ENCODE data around the gene ZNF518A.

Gene ZNF518A, protein sequence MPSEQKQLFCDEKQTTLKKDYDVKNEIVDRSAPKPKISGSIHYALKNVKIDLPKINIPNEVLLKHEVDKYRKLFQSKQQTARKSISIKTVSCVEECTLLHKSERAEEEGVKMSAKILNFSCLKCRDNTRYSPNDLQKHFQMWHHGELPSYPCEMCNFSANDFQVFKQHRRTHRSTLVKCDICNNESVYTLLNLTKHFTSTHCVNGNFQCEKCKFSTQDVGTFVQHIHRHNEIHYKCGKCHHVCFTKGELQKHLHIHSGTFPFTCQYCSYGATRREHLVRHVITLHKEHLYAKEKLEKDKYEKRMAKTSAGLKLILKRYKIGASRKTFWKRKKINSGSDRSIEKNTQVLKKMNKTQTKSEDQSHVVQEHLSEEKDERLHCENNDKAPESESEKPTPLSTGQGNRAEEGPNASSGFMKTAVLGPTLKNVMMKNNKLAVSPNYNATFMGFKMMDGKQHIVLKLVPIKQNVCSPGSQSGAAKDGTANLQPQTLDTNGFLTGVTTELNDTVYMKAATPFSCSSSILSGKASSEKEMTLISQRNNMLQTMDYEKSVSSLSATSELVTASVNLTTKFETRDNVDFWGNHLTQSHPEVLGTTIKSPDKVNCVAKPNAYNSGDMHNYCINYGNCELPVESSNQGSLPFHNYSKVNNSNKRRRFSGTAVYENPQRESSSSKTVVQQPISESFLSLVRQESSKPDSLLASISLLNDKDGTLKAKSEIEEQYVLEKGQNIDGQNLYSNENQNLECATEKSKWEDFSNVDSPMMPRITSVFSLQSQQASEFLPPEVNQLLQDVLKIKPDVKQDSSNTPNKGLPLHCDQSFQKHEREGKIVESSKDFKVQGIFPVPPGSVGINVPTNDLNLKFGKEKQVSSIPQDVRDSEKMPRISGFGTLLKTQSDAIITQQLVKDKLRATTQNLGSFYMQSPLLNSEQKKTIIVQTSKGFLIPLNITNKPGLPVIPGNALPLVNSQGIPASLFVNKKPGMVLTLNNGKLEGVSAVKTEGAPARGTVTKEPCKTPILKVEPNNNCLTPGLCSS (N-terminal part only)

DNA sequence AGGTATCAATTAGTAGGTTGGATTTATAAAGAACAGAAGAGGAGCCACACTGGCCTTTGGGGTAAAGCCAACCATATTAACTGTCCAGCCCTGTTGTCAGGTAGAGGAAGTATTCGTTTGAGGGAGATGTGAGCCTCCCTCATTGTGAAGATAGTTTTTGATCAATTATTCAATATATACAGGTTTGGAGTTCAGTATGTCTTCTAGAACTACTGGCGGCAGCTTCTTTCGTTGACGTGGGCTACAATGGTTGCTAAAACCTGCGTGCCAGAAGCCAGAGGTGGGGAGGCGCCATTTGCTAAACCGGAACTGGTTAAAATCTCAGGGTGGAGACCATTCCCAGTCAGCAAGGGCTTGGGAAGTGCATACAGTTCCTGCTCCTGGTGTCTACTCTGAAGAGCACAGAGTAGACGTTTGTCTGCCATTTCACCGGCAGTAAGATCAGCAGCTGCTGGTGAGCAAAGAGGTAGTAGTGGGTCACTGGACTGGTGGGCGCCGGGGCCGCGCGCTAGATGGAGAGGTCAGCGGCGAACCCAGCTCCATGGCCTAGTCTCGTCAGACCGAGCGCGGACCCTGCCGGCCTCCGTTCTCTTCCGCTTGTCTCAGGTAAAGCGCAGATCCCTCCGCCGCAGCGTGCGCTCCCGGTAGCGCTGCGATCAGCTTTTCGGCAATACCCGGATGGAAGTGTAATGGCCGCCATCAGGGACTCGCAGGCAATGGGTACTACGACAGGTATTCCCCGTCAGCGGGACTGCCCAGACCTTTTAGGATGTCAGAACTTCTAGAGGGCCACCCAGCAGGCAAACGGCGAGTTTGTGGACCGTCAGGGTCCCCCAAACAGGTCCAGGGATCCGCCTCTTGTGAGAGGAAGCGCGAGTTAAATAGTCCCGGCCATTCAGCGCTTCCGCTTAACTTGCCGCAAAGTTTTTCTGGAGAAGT is at the start of gene ZNF518A:
Gene ZNF518A, plus strand, starts transcription at position 911 of the 939 bp plus-strand sequence. CDS start 26,026 bp downstream, outside the sequence.
- H3K36me3 ChIP-seq (ENCODE audit: control insufficient read depth, insufficient read depth, low read length) = no peaks in the 10 kb centered on the region

DNA sequence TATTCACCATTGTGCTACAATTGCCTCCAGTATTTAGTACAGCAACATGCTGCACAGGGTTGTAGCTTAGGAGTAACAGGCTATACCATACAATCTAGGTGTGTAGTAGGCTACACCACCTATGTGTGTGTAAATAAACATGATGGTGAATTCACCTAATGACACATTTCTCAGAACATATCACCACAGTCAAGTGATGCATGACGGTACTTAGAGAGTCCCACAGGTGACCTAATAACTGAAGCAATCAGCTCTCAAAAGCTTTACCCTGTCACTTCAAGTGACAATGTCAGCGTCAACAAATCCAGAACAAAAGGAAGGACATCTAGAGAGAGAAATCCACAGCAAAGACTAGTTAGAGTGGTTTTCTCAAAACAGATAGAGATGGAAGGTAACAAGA is 47.9 kb upstream of the ZNF518A start:
- no peaks in the 10 kb centered on the region for H3K27me3 ChIP-seq (ENCODE audit: control insufficient read depth, insufficient read depth, low read length)
- no peak overlapping the region for H3K4me3 ChIP-seq (ENCODE audit: low read length)
- H3K36me3 ChIP-seq (ENCODE audit: control insufficient read depth, insufficient read depth, low read length) = no peaks in the 10 kb centered on the region
- H3K27ac ChIP-seq (ENCODE audit: low read depth, low read length) = no peak overlapping the region
- H3K4me1 ChIP-seq (ENCODE audit: control insufficient read depth, insufficient read depth, low read length) = no peaks in the 10 kb centered on the region
- H3K9ac ChIP-seq (ENCODE audit: low read length) = no peak overlapping the region

More for the DNA sequence above, at the start of gene ZNF518A:
- Histone ChIP-seq H3K27ac (ENCODE audit: low read depth, low read length) (peak within 1 kb of the TSS; percentile 99), H3K4me3 (ENCODE audit: low read length) (peak within 1 kb of the TSS; percentile 99), H3K9ac (ENCODE audit: low read length) (peak within 1 kb of the TSS; percentile 96), H3K27me3 (ENCODE audit: control insufficient read depth, insufficient read depth, low read length) (no peaks in the 10 kb centered on the region), H3K4me1 (ENCODE audit: control insufficient read depth, insufficient read depth, low read length) (no peaks in the 10 kb centered on the region)

DNA sequence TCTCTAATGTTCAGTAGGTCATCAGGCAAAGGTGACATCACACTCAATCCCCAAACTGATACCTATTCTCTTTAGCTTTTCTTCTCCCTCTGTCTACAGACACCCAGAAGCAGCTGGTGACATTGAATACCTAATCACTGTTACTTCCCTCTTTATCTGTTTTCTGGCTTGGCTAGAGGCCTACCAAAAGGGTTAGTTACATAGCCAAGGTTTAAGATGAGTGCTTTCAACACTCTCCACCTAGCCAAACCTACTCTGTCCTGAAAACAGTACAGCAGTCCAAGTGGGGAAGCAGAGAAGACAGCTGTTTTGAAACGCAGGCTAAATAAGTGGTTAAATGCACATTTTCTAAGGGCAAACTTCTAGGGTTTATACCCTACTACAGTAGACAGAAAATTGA is 47.3 kb upstream of the ZNF518A start:
- Histone ChIP-seq H3K4me3 (ENCODE audit: low read length) (no peak overlapping the region), H3K36me3 (ENCODE audit: control insufficient read depth, insufficient read depth, low read length) (no peaks in the 10 kb centered on the region), H3K27ac (ENCODE audit: low read depth, low read length) (no peak overlapping the region)

DNA sequence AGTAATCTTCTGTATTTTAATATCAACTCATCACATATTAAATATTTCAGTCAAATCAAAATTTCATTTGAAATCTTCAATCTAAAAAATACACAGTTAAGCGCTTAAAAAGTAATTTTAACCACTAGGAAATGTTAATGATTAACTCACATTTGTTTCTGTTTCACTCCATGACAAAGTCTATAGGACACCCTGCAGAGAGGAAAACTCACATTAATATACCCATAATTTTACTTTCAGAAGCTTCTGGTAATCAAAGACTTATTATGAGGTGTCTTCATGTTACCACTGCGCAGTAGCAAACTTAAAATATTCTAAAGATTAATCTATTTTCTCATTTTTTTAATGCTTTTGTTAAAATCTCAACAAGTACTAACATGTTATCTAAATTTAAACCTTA is 41.0 kb upstream of the ZNF518A start:
- Histone ChIP-seq H3K36me3 (ENCODE audit: control insufficient read depth, insufficient read depth, low read length) (no peaks in the 10 kb centered on the region), H3K4me3 (ENCODE audit: low read length) (peak overlapping the region; percentile 99), H3K27me3 (ENCODE audit: control insufficient read depth, insufficient read depth, low read length) (peaks cover 1% of the 10 kb centered on the region), H3K9ac (ENCODE audit: low read length) (no peak overlapping the region), H3K27ac (ENCODE audit: low read depth, low read length) (no peak overlapping the region), H3K4me1 (ENCODE audit: control insufficient read depth, insufficient read depth, low read length) (peaks cover 4% of the 10 kb centered on the region)

More for the DNA sequence above, 47.3 kb upstream of the ZNF518A start:
- Histone ChIP-seq H3K4me1 (ENCODE audit: control insufficient read depth, insufficient read depth, low read length) (no peaks in the 10 kb centered on the region), H3K27me3 (ENCODE audit: control insufficient read depth, insufficient read depth, low read length) (no peaks in the 10 kb centered on the region), H3K9ac (ENCODE audit: low read length) (no peak overlapping the region)

DNA sequence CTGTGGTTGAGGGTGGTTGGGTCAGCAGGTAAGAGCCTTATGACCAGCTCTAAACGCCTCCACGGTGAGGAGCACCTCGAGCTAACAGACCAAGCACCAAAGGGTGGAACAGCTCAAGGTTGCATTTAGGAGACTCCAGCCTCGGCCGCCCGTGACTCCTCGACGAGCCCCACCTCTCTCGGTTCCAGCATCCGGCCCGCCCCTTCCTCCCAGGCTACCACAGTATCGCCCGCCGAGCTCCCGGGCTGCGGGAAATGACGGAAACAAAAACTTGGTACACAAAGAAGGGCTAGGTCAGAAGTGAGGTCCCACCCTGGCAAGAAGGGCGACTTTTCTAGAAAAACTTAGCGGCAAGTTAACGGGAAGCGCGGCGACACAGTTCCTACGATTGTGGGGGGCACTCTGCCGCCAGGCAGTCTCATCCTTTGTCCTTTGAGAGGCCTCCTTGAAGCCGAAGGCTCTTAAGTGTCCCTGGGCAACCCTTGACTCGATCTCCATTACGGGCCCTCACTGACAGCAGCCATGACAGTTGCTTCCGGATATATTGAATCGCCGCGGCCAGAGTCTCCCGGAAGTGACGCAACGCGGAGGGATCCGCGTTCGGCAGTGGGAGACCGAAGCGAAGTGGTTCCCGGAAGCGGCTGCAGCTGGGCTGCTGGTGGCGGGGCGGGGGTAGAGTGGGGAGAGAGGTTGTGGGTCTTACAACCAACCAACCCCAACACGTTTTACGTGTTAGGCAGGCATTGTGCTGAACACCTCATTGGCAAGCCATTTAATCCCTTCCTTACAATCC is 40.2 kb upstream of the ZNF518A start:
- Histone ChIP-seq H3K9ac (ENCODE audit: low read length) (peak overlapping the region; percentile 96), H3K27ac (ENCODE audit: low read depth, low read length) (peak overlapping the region; percentile 93), H3K36me3 (ENCODE audit: control insufficient read depth, insufficient read depth, low read length) (no peaks in the 10 kb centered on the region), H3K4me3 (ENCODE audit: low read length) (peak overlapping the region; percentile 99), H3K4me1 (ENCODE audit: control insufficient read depth, insufficient read depth, low read length) (peaks cover 4% of the 10 kb centered on the region), H3K27me3 (ENCODE audit: control insufficient read depth, insufficient read depth, low read length) (peaks cover 1% of the 10 kb centered on the region)

DNA sequence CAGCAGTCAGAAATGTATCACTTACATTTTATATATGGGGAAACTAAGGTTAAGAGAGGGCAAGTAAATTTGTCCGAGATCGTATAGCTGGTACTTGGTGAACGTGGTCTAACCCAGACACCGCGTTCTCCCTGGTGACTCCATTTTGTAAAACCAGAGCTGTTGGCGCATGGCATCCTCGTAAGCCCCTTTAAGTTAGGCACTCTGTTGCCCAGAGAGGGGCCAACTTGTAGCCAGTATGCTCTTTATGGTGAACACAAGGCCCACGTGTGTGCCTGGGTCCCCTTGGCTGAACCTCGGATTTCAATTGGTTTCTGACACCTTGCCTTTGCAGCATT is 39.7 kb upstream of the ZNF518A start:
- Histone ChIP-seq H3K4me1 (ENCODE audit: control insufficient read depth, insufficient read depth, low read length) (peaks cover 4% of the 10 kb centered on the region), H3K36me3 (ENCODE audit: control insufficient read depth, insufficient read depth, low read length) (no peaks in the 10 kb centered on the region), H3K27me3 (ENCODE audit: control insufficient read depth, insufficient read depth, low read length) (peaks cover 1% of the 10 kb centered on the region), H3K4me3 (ENCODE audit: low read length) (peak overlapping the region; percentile 99), H3K9ac (ENCODE audit: low read length) (peak overlapping the region; percentile 53), H3K27ac (ENCODE audit: low read depth, low read length) (peak overlapping the region; percentile 93)

DNA sequence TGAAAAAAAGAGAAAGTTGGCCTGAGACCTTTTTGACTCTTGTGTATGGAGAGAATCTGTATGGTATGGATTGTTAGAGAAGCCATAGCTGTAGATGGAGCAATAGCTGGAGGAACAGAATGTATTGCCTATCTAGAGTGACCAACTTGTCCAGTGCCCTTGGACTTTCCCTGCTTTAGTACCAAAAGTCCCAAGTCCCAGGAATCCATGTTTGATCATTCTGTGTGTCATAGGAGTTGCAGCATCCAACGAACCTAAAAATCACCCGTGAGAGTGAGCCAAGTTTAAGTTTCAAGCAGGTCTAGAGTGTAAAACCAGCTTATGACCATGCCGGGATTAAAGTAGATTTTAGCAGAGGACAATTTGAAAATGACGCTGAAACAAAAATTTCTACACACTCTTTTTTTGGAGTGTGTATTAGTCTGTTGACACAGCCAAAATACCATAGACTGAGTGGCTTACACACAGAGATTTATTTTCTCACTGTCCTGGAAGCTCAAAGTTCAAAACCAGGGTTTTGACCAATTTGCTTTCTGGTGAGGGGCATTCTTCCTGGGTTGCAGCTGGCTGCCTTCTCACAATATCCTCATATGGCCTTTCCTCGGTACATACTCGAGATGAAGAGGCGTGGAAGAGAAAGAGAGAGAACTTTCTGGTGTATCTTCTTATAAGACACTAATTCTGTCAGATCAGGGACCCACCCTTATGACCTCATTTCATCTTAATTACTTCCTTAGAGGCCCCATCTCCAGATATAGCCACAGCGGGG is 36.9 kb upstream of the ZNF518A start:
- Histone ChIP-seq H3K36me3 (ENCODE audit: control insufficient read depth, insufficient read depth, low read length) (no peaks in the 10 kb centered on the region), H3K27ac (ENCODE audit: low read depth, low read length) (no peak overlapping the region), H3K27me3 (ENCODE audit: control insufficient read depth, insufficient read depth, low read length) (peaks cover 6% of the 10 kb centered on the region), H3K4me3 (ENCODE audit: low read length) (no peak overlapping the region), H3K4me1 (ENCODE audit: control insufficient read depth, insufficient read depth, low read length) (peaks cover 4% of the 10 kb centered on the region), H3K9ac (ENCODE audit: low read length) (no peak overlapping the region)

DNA sequence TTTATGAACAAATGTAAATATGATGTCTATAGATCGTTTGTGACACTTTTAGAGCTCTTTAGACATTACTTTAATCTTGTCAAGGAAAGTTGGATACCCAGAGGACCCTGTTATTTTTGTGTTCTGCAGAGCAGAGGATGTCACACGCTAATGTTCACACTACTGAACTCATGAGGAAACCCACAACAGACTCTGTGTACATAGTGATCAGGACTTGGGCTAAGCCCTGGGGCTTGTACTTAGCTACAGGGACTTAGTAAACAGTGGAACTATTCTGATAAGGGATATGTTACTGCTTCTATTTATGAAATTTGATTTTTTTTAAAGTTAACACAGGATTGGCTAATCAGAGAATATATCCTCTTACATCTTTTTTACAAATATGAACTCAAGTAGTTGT is 36.1 kb upstream of the ZNF518A start:
- Histone ChIP-seq H3K27ac (ENCODE audit: low read depth, low read length) (no peak overlapping the region), H3K9ac (ENCODE audit: low read length) (no peak overlapping the region), H3K36me3 (ENCODE audit: control insufficient read depth, insufficient read depth, low read length) (no peaks in the 10 kb centered on the region), H3K4me3 (ENCODE audit: low read length) (no peak overlapping the region), H3K4me1 (ENCODE audit: control insufficient read depth, insufficient read depth, low read length) (peaks cover 4% of the 10 kb centered on the region), H3K27me3 (ENCODE audit: control insufficient read depth, insufficient read depth, low read length) (peaks cover 6% of the 10 kb centered on the region)

DNA sequence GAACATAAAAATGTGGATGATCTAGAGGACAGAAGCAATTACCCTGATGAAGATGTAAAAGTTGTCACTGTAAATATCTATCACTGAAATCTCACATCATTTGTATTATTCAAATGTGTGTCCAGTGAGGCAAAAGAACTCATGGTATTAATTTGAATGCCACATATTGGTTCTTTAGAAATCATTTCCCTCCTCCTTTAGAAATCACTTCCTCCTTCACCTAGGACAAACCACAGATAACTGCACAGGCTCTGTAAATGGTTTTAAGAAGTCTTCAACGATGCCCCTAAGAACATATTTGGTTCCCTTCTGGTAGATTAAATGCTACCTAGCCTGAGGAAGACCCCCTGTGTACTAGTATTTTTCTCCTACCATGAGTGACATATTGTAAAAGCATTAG is 33.1 kb upstream of the ZNF518A start:
- Histone ChIP-seq H3K4me1 (ENCODE audit: control insufficient read depth, insufficient read depth, low read length) (no peaks in the 10 kb centered on the region), H3K36me3 (ENCODE audit: control insufficient read depth, insufficient read depth, low read length) (no peaks in the 10 kb centered on the region), H3K4me3 (ENCODE audit: low read length) (no peak overlapping the region), H3K27me3 (ENCODE audit: control insufficient read depth, insufficient read depth, low read length) (peaks cover 7% of the 10 kb centered on the region), H3K9ac (ENCODE audit: low read length) (no peak overlapping the region), H3K27ac (ENCODE audit: low read depth, low read length) (no peak overlapping the region)

DNA sequence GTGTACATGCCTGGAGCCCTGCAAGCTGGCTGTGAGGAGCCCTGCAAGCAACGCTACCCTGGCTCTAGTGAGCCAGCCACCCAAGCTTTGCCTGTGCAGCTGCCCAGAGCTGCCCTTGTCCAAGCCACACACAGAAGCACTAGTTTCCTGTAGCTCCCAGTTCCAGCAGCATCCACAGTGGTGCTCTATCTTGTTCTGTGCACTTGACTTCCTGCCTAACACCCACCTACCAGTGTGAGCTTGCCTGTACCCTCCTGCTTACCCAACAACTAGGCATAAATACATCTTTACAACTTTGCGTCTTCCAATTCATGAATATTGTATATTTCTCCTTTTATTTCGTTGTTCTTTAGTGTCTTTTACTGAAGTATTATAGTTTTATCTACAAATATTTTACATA is 32.2 kb upstream of the ZNF518A start:
- H3K4me3 ChIP-seq (ENCODE audit: low read length) = no peak overlapping the region
- H3K27ac ChIP-seq (ENCODE audit: low read depth, low read length) = no peak overlapping the region
- H3K4me1 ChIP-seq (ENCODE audit: control insufficient read depth, insufficient read depth, low read length) = no peaks in the 10 kb centered on the region
- no peaks in the 10 kb centered on the region for H3K36me3 ChIP-seq (ENCODE audit: control insufficient read depth, insufficient read depth, low read length)
- peaks cover 6% of the 10 kb centered on the region for H3K27me3 ChIP-seq (ENCODE audit: control insufficient read depth, insufficient read depth, low read length)
- H3K9ac ChIP-seq (ENCODE audit: low read length) = no peak overlapping the region

DNA sequence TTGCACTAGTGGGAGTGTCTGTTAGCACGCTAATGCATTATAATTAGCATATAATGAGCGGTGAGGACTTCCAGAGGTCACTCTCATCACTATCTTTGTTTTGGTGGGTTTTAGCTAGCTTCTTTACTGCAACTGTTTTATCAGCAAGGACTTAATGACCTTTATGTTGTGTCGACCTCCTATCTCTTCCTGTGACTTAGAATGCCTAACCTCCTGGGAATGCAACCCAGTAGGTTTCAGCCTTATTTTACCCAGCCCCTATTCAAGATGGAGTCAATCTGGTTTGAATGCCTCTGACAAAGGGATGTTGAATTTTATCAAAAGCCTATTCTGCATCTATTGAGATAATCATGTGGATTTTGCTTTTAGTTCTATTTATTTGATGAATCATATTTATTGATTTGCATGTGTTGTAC is 22.5 kb upstream of the ZNF518A start:
- no peak overlapping the region for H3K4me3 ChIP-seq (ENCODE audit: low read length)

More for the DNA sequence above, 22.5 kb upstream of the ZNF518A start:
- H3K36me3 ChIP-seq (ENCODE audit: control insufficient read depth, insufficient read depth, low read length) = no peaks in the 10 kb centered on the region
- no peaks in the 10 kb centered on the region for H3K4me1 ChIP-seq (ENCODE audit: control insufficient read depth, insufficient read depth, low read length)
- H3K9ac ChIP-seq (ENCODE audit: low read length) = no peak overlapping the region
- H3K27me3 ChIP-seq (ENCODE audit: control insufficient read depth, insufficient read depth, low read length) = no peaks in the 10 kb centered on the region
- H3K27ac ChIP-seq (ENCODE audit: low read depth, low read length) = no peak overlapping the region

Measured in rectal smooth muscle tissue (tissue), 1 donor.